SK-N-MC (cell line): ENCODE data around the gene ZNF37A.

Experiments
- EZH2 ChIP-seq: fragments of 200-600 bp; sonication (generic); IDR thresholded peaks from one replicate; pipeline ENCODE4 v1.6.1; 2017; ENCODE audit warnings: antibody characterized with exemption
- FOXP2 ChIP-seq: optimal IDR thresholded peaks from 2 replicates; pipeline ENCODE3; 2011; ENCODE audit warnings: mild to moderate bottlenecking, moderate library complexity; ENCODE audit not compliant: insufficient read depth; ENCODE audit errors: extremely low read length, control extremely low read depth
- POLR2AphosphoS5 ChIP-seq: IDR thresholded peaks from 2 replicates; pipeline ENCODE4 v1.6.1; 2012; ENCODE audit warnings: mild to moderate bottlenecking, low read depth, low read length, borderline replicate concordance

- TF ChIP-seq POLR2AphosphoS5 (no peak), EZH2 (no peak), FOXP2 (no peak)
Observed at GRCh38 chr10:38157270-38157685, 63.1 kb downstream of the ZNF37A start.
